HG03469 (cell line): ENCODE measurements around the gene NIPSNAP2.
"Not testable (repeated sequence)": the region's sequence is repeated elsewhere in the genome, so short reads cannot be mapped to it uniquely, and the experiment has no call there.

Experiments used
- ATAC-seq: cut with Tn5 transposase; IDR thresholded peaks from one replicate; pipeline ENCODE4 v1.9.1; 2021; ENCODE audit warnings: mild to moderate bottlenecking, moderate library complexity, moderate number of reproducible peaks; ENCODE audit not compliant: unreplicated experiment

Gene NIPSNAP2

GRCh38 chr7:55975988-55976633, 11.7 kb downstream of the NIPSNAP2 start:
- ATAC-seq = no peak

GRCh38 chr7:55977831-55978230, 13.4 kb downstream of the NIPSNAP2 start:
- ATAC-seq = no peak

- no peak for ATAC-seq
Observed at GRCh38 chr7:55980266-55980665, 15.9 kb downstream of the NIPSNAP2 start.

GRCh38 chr7:55983537-55983936, 19.2 kb downstream of the NIPSNAP2 start:
- no peak for ATAC-seq

- ATAC-seq = no peak
Observed at GRCh38 chr7:55992346-55992745, 28.0 kb downstream of the NIPSNAP2 start.

- no peak for ATAC-seq
Observed at GRCh38 chr7:55996856-55997500, 32.6 kb downstream of the NIPSNAP2 start.

- no peak for ATAC-seq
Observed at GRCh38 chr7:56003749-56004148, 39.4 kb downstream of the NIPSNAP2 start.

GRCh38 chr7:56007167-56007652, 42.8 kb downstream of the NIPSNAP2 start:
- ATAC-seq = no peak

- no peak for ATAC-seq
Observed at GRCh38 chr7:56007891-56008290, 43.5 kb downstream of the NIPSNAP2 start.

GRCh38 chr7:56009695-56010094, 45.3 kb downstream of the NIPSNAP2 start:
- no peak for ATAC-seq

GRCh38 chr7:56017015-56017414, 52.6 kb downstream of the NIPSNAP2 start:
- not testable (repeated sequence) for ATAC-seq

- no peak for ATAC-seq
Observed at GRCh38 chr7:56019501-56019900, 55.1 kb downstream of the NIPSNAP2 start.

GRCh38 chr7:56023500-56023899, 59.1 kb downstream of the NIPSNAP2 start:
- ATAC-seq = no peak

GRCh38 chr7:56026538-56026937, 62.2 kb downstream of the NIPSNAP2 start:
- no peak for ATAC-seq

GRCh38 chr7:56028942-56029630, 64.7 kb downstream of the NIPSNAP2 start:
- no peak for ATAC-seq

GRCh38 chr7:56030340-56030739, 66.0 kb downstream of the NIPSNAP2 start:
- no peak for ATAC-seq

- ATAC-seq = not testable (repeated sequence)
Observed at GRCh38 chr7:56031556-56031955, 67.2 kb downstream of the NIPSNAP2 start.

GRCh38 chr7:56032578-56032977, 68.2 kb downstream of the NIPSNAP2 start:
- not testable (repeated sequence) for ATAC-seq

GRCh38 chr7:56033671-56034432, 69.5 kb downstream of the NIPSNAP2 start:
- ATAC-seq = peak; percentile 93

- ATAC-seq = no peak
Observed at GRCh38 chr7:56040730-56041129, 76.3 kb downstream of the NIPSNAP2 start.

GRCh38 chr7:56045758-56046157, 81.4 kb downstream of the NIPSNAP2 start:
- not testable (repeated sequence) for ATAC-seq
